ENCODE data around the gene HPX.
A peak's percentile ranks its signal among the peaks of the same experiment; 100 is the strongest.

Gene HPX

GRCh38 chr11:6455070-6455469, 14.3 kb upstream of the HPX start:
- H3K4me3 ChIP-seq (ENCODE audit: control insufficient read depth, low read depth, low read length) = no peak overlapping the region
- no peak for DNase-seq (ENCODE audit: low read depth)
- TF ChIP-seq, protein P1, sequence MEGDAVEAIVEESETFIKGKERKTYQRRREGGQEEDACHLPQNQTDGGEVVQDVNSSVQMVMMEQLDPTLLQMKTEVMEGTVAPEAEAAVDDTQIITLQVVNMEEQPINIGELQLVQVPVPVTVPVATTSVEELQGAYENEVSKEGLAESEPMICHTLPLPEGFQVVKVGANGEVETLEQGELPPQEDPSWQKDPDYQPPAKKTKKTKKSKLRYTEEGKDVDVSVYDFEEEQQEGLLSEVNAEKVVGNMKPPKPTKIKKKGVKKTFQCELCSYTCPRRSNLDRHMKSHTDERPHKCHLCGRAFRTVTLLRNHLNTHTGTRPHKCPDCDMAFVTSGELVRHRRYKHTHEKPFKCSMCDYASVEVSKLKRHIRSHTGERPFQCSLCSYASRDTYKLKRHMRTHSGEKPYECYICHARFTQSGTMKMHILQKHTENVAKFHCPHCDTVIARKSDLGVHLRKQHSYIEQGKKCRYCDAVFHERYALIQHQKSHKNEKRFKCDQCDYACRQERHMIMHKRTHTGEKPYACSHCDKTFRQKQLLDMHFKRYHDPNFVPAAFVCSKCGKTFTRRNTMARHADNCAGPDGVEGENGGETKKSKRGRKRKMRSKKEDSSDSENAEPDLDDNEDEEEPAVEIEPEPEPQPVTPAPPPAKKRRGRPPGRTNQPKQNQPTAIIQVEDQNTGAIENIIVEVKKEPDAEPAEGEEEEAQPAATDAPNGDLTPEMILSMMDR (conservative IDR thresholded peaks at IDR 0.05; ENCODE audit: control insufficient read depth, insufficient read depth, low read depth, low read length) = no peak

- no peak overlapping the region for H3K4me3 ChIP-seq (ENCODE audit: control insufficient read depth, low read depth, low read length)
- DNase-seq (ENCODE audit: low read depth) = no peak
- TF ChIP-seq, protein P1 (conservative IDR thresholded peaks at IDR 0.05; ENCODE audit: control insufficient read depth, insufficient read depth, low read depth, low read length) = no peak
Measured at GRCh38 chr11:6453152-6453551, 12.4 kb upstream of the HPX start.

GRCh38 chr11:6452219-6452618, 11.4 kb upstream of the HPX start:
- peak; percentile 69 for DNase-seq (ENCODE audit: low read depth)
- H3K4me3 ChIP-seq (ENCODE audit: control insufficient read depth, low read depth, low read length) = no peak overlapping the region
- TF ChIP-seq, protein P1 (conservative IDR thresholded peaks at IDR 0.05; ENCODE audit: control insufficient read depth, insufficient read depth, low read depth, low read length) = no peak

- DNase-seq (ENCODE audit: low read depth) = no peak
- TF ChIP-seq, protein P1 (conservative IDR thresholded peaks at IDR 0.05; ENCODE audit: control insufficient read depth, insufficient read depth, low read depth, low read length) = no peak
- H3K4me3 ChIP-seq (ENCODE audit: control insufficient read depth, low read depth, low read length) = no peak overlapping the region
Measured at GRCh38 chr11:6448574-6448973, 7.8 kb upstream of the HPX start.

DNA sequence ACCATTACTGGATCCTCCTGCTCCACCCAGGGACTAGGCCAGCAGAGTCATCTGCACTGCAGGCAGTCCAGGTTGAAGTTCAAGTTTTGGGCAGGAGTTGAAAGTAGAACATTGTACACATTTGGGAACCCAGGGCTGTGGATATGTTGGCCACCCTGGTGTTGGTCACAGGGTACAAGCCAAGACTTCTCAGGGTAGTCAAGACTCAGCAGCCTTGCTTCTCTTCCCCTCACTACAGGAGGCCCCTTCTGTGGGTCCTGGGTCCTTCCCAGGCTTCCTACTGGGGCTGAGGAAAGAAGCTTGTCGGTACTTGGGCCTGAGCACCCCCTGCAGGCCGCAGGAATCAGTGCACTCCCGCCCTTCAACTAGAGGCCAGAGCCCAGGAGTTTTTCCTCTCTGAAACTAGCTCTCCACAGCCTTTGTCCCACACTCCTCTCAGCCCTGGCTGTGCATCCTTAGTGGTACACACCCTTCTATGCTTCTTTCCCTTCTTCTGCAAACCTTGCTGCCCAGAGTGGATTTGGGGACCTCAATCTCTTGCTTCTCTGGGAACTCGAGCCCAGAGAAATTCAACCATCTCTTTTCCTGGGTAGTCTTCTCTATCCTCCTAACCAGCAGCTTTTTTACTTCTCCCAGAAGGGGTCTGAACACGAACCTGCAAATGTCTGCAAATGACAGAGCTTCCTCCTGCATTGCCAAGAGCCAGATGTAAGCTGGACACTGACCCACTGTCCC, 2.6 kb upstream of the HPX start:
- no peak overlapping the region for H3K4me3 ChIP-seq (ENCODE audit: control insufficient read depth, low read depth, low read length)
- peak; percentile 47 for DNase-seq (ENCODE audit: low read depth)
- TF ChIP-seq, protein P1 (conservative IDR thresholded peaks at IDR 0.05; ENCODE audit: control insufficient read depth, insufficient read depth, low read depth, low read length) = peak; percentile 81

DNA sequence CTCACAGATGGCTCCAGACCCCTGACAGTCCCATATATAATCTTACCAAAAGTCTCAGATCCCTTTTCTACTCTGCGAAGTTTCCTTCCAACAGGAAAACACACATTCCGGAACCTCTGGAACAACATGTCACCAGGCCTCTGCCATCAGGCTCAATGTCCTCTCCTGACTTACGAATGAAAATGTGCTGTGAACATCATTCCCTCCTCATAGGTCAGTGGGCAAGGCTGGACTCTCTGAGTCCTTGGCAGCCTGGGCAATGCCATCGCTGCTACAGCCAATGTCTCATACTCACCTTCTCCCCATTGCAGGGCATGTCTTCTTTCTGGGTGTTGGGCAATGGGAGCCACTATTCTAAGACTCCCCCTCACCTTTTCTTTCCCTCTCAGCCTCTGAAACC, 1.7 kb upstream of the HPX start:
- no peak overlapping the region for H3K4me3 ChIP-seq (ENCODE audit: control insufficient read depth, low read depth, low read length)
- TF ChIP-seq, protein P1 (conservative IDR thresholded peaks at IDR 0.05; ENCODE audit: control insufficient read depth, insufficient read depth, low read depth, low read length) = no peak

More for the DNA sequence above, 1.7 kb upstream of the HPX start:
- DNase-seq (ENCODE audit: low read depth) = no peak
